ENCODE data around the gene RDH5.
A peak's percentile ranks its signal among the peaks of the same experiment; 100 is the strongest.

The RDH5 gene

GRCh38 chr12:55729819-55730818 lies 9.9 kb downstream of the RDH5 start:
- DNase-seq: peak; percentile 75

DNA sequence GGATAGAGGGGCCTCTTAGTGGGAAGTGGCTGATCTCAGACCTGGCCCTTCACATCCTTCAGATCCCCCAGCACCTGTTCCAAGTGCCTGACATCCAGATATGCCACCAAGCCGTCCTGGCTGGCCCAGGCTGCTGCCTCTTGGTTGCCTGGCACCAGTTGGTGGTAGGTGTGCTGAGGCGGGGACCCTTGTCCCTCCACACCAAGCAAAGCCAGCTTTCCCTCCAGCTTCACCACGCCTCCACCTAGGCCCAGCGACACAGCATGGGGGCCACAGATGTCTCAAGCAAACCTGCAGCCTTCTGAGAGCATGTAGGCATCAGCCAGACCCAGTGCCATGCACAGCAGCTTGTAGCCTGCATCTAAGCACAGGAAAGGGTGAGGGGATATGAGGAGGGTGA lies 12.1 kb downstream of the RDH5 start:
- no peak for DNase-seq

GRCh38 chr12:55733021-55733555 lies 12.9 kb downstream of the RDH5 start:
- no peak for DNase-seq

- no peak for DNase-seq
These were observed 13.7 kb downstream of the RDH5 start for GRCh38 chr12:55733858-55734257.

- no peak for DNase-seq
These were observed 14.4 kb downstream of the RDH5 start for GRCh38 chr12:55734595-55734994.

GRCh38 chr12:55736076-55736475 lies 15.9 kb downstream of the RDH5 start:
- DNase-seq: no peak

DNA sequence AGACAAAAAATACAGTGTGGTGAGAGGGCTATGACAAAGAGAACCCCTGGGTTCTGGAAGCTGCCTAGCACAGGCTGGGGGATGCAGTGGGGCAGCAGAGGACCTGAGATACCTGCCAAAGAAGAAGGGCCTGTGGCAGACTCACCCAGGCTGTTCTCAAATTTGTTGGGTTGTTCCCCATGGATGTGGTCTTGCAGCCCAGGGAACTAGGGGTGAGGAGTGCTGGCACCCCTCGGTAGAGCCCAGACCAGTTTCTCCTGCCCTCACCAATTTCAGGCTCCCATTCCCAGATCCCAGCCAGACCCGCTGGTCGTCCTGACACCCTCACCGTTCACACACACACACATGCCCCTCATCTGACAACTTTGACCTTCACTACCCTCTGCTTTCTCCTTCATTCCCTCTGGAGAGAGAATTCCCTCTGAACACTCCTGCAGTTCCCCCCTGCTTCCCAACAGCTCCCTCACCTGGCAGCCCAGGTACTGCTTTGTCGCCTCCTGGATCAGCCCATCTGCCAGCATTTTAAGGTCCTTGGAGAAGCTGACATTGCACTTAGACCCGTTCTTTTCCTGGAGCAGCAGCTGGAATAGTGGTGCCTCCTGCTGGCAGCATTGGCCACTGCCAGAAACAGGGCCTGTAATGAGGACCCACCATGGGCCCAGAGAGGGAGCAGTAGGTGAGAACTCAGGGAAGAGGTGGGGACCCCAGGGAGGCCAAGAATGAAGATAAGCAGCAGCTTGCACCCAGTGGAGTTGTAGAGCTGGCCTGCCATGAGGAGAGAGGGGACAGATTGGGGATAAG lies 16.8 kb downstream of the RDH5 start:
- peak; percentile 76 for DNase-seq

GRCh38 chr12:55737581-55738122 lies 17.5 kb downstream of the RDH5 start:
- DNase-seq: no peak

- DNase-seq: peak; percentile 87
These were observed 18.2 kb downstream of the RDH5 start for GRCh38 chr12:55738123-55739024.

DNA sequence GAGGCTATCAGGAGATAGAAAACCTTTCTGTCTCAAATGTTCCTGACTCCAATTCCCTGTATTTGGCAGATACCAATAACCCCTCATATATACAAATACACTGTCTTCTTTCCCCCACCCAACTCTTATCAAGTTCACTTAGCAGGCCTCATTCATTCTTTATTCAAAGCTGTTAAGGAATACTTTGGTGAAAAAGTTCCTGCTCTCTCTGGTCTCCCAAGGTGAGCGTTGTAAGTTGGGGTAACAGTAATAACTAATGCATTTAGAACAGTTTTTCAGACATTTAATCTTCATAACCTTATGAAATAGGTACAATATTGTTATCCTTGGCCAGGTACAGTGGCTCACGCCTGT lies 18.8 kb downstream of the RDH5 start:
- no peak for DNase-seq

GRCh38 chr12:55741931-55742680 lies 21.9 kb downstream of the RDH5 start:
- DNase-seq: no peak

DNA sequence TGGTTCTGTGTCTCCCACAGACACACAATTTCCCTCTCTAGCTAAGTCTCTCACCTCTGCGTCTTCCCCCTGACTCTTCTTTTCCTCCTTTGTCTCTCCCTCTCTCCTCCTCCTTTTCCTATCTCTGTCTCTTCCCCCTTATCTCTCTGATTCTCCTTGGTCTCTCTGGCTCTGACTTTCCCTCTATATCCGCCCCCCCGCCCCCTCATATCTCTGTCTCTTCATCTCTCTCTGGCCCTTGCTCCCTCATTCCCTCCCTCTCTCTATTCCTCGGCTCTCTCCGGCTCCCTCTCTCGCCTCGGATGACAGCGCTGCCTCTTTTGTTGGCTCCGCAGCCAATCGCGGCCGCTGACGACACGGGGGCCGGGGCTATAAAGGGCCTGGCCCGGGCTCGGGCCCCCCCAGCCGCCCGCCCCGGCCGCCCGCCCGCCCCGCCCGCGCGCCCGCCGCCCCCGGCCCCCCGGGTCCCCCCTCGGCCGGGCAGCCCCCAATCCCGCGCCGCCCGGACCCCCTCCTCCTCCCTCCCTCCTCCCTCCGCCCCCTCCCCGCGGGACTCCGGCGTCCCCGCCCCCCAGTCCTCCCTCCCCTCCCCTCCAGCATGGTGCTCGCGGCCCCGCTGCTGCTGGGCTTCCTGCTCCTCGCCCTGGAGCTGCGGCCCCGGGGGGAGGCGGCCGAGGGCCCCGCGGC lies 22.7 kb downstream of the RDH5 start, which contains the start of gene GDF11:
Gene GDF11 (plus strand): TSS at position 404 of the 687 bp plus-strand sequence. CDS start 195 bp downstream, at position 599.
- DNase-seq: peak; percentile 85

- DNase-seq: peak; percentile 80
These were observed 23.5 kb downstream of the RDH5 start for GRCh38 chr12:55743406-55744339.

DNA sequence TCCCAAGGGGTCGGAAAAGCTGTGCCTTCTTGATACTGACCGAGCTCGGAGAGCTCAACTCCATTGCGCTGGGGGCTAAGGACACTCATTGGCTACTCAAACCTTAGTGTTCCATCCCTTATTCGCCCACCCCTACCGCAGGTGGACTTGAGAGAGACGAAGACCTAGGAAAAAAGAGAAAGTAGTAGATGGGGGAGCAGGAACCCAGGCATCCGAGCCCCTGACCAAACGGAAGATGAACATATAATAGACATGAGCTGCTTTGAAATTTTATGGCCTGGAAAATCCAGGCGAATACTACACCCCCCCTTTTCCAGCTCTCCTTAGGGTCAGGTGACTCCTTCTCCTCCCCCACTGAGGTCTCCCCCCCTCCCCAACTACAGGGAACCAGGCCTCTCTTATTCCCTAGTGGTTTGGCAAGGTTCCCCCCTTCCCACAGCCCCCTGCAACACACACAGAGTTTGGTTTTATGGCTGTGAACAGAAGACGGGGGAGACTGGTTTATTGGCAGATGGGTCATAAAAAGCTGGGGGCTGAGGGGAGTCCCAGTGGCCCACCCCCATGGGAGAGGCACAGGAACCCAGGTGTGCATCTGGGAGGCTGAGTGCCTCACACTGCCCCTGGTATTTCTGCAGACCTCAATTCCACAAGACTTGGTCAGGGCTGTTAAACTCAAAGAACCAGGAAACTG lies 24.3 kb downstream of the RDH5 start:
- no peak for DNase-seq

- DNase-seq: no peak
These were observed 25.4 kb downstream of the RDH5 start for GRCh38 chr12:55745361-55746173.

GRCh38 chr12:55746174-55746912 lies 26.1 kb downstream of the RDH5 start:
- DNase-seq: no peak

DNA sequence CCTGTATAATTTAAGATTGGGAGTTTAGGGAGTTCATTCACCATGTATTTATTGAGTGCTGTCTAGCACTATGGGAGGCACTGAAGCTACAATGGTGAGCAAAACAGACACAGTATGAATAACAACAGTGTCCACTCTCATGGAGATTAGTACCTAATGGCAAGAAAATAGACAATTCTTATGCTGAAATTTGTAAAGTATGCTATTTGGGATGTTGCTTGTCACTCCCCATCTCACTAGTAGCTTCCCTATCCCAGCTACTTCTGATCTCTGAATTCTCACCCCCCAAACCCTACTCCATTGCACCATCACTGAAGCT lies 26.7 kb downstream of the RDH5 start:
- no peak for DNase-seq

Data from activated CD8-positive, alpha-beta memory T cell treated with anti-CD3 and anti-CD28 coated beads for 24 hours (primary cell).